PC-3 (cell line): Measurements from ENCODE around the gene TMEM40. TPM values are rescaled to one million over a fixed set of nuclear protein-coding genes. Genes with fewer than 3 reads are reported as not detected.

ENCODE experiments used
- ATAC-seq: fragments of 200-7000 bp; cut with Tn5 transposase; 2 replicates; pipeline ENCODE4 v1.9.1; 2020; ENCODE audit warnings: mild to moderate bottlenecking, moderate library complexity
- BruUV-seq: library from RNA; stranded (reverse); fragments of 400-500 nt; replicated peaks from 2 replicates; lab custom pipeline; 2021; lab: Mats Ljungman, UMichigan
- CTCF ChIA-PET: fragments of 300-600 bp; sonication (Branson Sonifier 250); formaldehyde crosslinking; loops from one replicate; lab custom pipeline; 2022; ENCODE audit warnings: antibody characterized with exemption; lab: Charles Lee
- POLR2A ChIA-PET: fragments of 300-600 bp; sonication (Branson Sonifier 250); formaldehyde crosslinking; loops from one replicate; lab custom pipeline; 2022; ENCODE audit warnings: antibody characterized with exemption; ENCODE audit not compliant: unreplicated experiment; lab: Charles Lee
- DNase-seq: peaks from one replicate; pipeline ENCODE4 v3.0.0-alpha.2; 2015
- H2AFZ ChIP-seq: fragments of 300-600 bp; sonication (generic); 2 replicates; pipeline ENCODE4 v1.6.0; 2016; ENCODE audit warnings: antibody characterized with exemption, low read length
- H3F3A ChIP-seq: fragments of 300-600 bp; sonication (generic); one replicate; pipeline ENCODE4 v1.6.0; 2017; ENCODE audit warnings: antibody characterized with exemption, low read length, control low read depth, mild to moderate bottlenecking; ENCODE audit not compliant: unreplicated experiment
- H3K27ac ChIP-seq: fragments of 300-600 bp; sonication (generic); 2 replicates; pipeline ENCODE4 v1.5.1; 2016; ENCODE audit warnings: mild to moderate bottlenecking, low read length
- H3K27me3 ChIP-seq: fragments of 300-600 bp; sonication (generic); 2 replicates; pipeline ENCODE4 v1.6.1; 2016; ENCODE audit warnings: low read length, mixed read lengths
- H3K36me3 ChIP-seq: fragments of 300-600 bp; sonication (generic); 2 replicates; pipeline ENCODE4 v1.6.1; 2016; ENCODE audit warnings: low read depth, mixed run types, low read length, mixed read lengths
- H3K4me1 ChIP-seq: fragments of 300-600 bp; sonication (generic); 2 replicates; pipeline ENCODE4 v1.5.1; 2016; ENCODE audit warnings: low read length; ENCODE audit not compliant: insufficient read depth
- H3K4me2 ChIP-seq: fragments of 300-600 bp; sonication (generic); 2 replicates; pipeline ENCODE4 v1.6.0; 2016; ENCODE audit warnings: low read length
- H3K4me3 ChIP-seq: fragments of 300-600 bp; sonication (generic); 2 replicates; pipeline ENCODE4 v1.5.1; 2016; ENCODE audit warnings: mild to moderate bottlenecking, low read length, mixed read lengths
- H3K79me2 ChIP-seq: fragments of 300-600 bp; sonication (generic); 2 replicates; pipeline ENCODE4 v1.6.1; 2017; ENCODE audit warnings: low read length, mixed read lengths
- H3K9ac ChIP-seq: fragments of 300-600 bp; sonication (generic); 2 replicates; pipeline ENCODE4 v1.6.0; 2016; ENCODE audit warnings: mild to moderate bottlenecking, low read length
- H3K9me2 ChIP-seq: fragments of 300-600 bp; sonication (generic); replicated peaks from 2 replicates; pipeline ENCODE4 v1.6.1; 2016; ENCODE audit warnings: mixed run types, low read length, mixed read lengths
- H3K9me3 ChIP-seq: fragments of 300-600 bp; sonication (generic); 2 replicates; pipeline ENCODE4 v1.6.1; 2016; ENCODE audit warnings: low read length, mixed read lengths
- H4K20me1 ChIP-seq: fragments of 300-600 bp; sonication (generic); 2 replicates; pipeline ENCODE4 v1.6.1; 2016; ENCODE audit warnings: low read length, mixed read lengths
- EZH2 ChIP-seq: fragments of 300-600 bp; sonication (generic); IDR thresholded peaks from one replicate; pipeline ENCODE4 v1.6.1; 2017; ENCODE audit warnings: antibody characterized with exemption, mild to moderate bottlenecking, low read length; ENCODE audit not compliant: unreplicated experiment
- EZH2phosphoT487 ChIP-seq: fragments of 300-600 bp; sonication (generic); IDR thresholded peaks from 2 replicates; pipeline ENCODE4 v1.6.1; 2018; ENCODE audit warnings: mild to moderate bottlenecking, antibody characterized with exemption, low read length, borderline replicate concordance
- intact Hi-C: fragments of 100-400 bp; cut with micrococcal nuclease; formaldehyde crosslinking; loops from 2 replicates; pipeline ENCODE4 v1.9.0; 2023
- total RNA-seq: library from RNA; depleted of rRNA; stranded (reverse); fragments of >200 nt; gene quantifications from 2 replicates; pipeline ENCODE4 v1.2.3, GENCODE V29; 2014
- TF ChIP-seq, protein P1 (sequence below): fragments of 300-600 bp; sonication (generic); conservative IDR thresholded peaks from 2 replicates; pipeline ENCODE4 v1.5.1; 2017; ENCODE audit warnings: antibody characterized with exemption, low read depth, mild to moderate bottlenecking, low read length

The TMEM40 gene
- total RNA-seq, 1 experiment from 2014 or later = 10.4 TPM

DNA sequence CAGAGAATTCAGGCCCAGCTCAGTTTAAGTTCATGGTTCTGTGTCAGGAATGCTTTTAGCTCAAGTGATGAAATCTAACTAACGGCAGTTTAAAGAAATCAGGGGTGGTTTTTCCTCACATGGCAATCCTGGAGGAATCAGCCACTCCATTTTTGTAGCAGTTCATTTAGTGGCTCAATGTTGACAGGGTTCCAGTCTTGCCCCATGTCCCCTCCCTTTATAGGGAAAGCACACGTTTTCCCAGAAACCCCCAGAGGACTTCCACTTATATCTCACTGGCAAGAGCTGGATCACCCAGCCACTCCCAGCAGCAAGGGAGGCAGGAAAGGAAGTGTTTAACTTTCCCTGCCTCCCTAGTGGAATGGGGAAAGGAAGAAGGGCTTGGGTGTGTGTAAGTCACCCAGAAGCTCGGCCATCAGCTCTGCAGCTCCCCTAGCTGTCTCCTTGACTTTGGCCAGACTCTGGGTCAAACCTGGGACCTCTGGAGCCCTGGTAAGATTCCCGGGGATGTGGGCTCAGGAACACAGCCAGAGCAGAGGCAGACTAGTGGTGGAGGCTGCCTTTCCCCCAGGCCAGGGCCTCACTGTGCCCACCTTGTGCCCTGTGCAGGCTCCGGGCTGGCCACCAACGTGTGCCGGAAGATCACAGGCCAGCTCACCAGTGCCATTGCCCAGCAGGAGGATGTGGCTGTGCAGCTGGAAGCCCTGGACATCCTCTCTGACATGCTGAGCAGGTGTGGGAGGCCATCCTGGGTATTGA, 48.7 kb upstream of the TMEM40 start:
- no peak for ATAC-seq
- H3K9me3 ChIP-seq = no peaks in the 10 kb centered on the region
- no peaks in the 10 kb centered on the region for H3K36me3 ChIP-seq
- no peaks in the 10 kb centered on the region for H3K79me2 ChIP-seq
- H3K4me2 ChIP-seq = no peak overlapping the region
- H3K9ac ChIP-seq = no peak overlapping the region
- no peak overlapping the region for H3K4me3 ChIP-seq
- no peaks in the 10 kb centered on the region for H4K20me1 ChIP-seq
- BruUV-seq = no TSS peak
- H3K9me2 ChIP-seq = no peaks in the 10 kb centered on the region
- CTCF ChIA-PET = interaction anchor here (0.5 kb wide), 1 partner anchor 48 kb away, joined by 3 read pairs; no protein-coding TSS in a partner anchor
- H3F3A ChIP-seq = no peaks in the 10 kb centered on the region
- POLR2A ChIA-PET = no interaction called here
- no peak overlapping the region for H3K27ac ChIP-seq
- H2AFZ ChIP-seq = no peak overlapping the region
- intact Hi-C loops = no loop called here
- H3K27me3 ChIP-seq = no peaks in the 10 kb centered on the region
- H3K4me1 ChIP-seq = peaks cover 5% of the 10 kb centered on the region; the same call in 1 of the 2 replicates
- DNase-seq = no peak
- TF ChIP-seq EZH2phosphoT487 (no peak), EZH2 (no peak)
- TF ChIP-seq, protein P1, sequence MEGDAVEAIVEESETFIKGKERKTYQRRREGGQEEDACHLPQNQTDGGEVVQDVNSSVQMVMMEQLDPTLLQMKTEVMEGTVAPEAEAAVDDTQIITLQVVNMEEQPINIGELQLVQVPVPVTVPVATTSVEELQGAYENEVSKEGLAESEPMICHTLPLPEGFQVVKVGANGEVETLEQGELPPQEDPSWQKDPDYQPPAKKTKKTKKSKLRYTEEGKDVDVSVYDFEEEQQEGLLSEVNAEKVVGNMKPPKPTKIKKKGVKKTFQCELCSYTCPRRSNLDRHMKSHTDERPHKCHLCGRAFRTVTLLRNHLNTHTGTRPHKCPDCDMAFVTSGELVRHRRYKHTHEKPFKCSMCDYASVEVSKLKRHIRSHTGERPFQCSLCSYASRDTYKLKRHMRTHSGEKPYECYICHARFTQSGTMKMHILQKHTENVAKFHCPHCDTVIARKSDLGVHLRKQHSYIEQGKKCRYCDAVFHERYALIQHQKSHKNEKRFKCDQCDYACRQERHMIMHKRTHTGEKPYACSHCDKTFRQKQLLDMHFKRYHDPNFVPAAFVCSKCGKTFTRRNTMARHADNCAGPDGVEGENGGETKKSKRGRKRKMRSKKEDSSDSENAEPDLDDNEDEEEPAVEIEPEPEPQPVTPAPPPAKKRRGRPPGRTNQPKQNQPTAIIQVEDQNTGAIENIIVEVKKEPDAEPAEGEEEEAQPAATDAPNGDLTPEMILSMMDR = no peak

DNA sequence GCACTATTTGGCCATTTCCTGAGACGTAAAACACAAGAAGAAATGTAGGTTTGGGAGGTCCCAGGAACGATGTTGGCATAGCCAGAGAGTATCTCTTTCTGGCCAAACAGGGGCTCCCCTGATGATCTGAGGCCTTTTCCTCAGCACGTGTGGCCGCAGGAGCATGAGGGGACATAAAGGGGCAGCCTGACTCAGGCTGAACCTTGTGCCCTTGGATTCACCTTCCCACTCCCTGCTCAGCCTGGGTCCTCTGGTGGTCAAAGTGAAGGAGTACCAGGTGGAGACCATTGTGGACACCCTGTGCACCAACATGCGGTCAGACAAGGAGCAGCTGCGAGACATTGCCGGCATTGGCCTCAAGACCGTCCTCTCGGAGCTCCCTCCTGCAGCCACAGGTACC, 48.0 kb upstream of the TMEM40 start:
- no peaks in the 10 kb centered on the region for H3K9me2 ChIP-seq
- no peaks in the 10 kb centered on the region for H3F3A ChIP-seq
- no peak overlapping the region for H3K4me3 ChIP-seq
- TF ChIP-seq EZH2phosphoT487 (no peak), EZH2 (no peak)
- TF ChIP-seq, protein P1 = no peak
- no peak overlapping the region for H3K9ac ChIP-seq
- H3K4me2 ChIP-seq = no peak overlapping the region
- ATAC-seq (no peak), DNase-seq (no peak)
- no peak overlapping the region for H3K27ac ChIP-seq
- peaks cover 5% of the 10 kb centered on the region; the same call in 1 of the 2 replicates for H3K4me1 ChIP-seq
- H3K36me3 ChIP-seq = no peaks in the 10 kb centered on the region
- no peaks in the 10 kb centered on the region for H3K9me3 ChIP-seq
- BruUV-seq = no TSS peak
- no peaks in the 10 kb centered on the region for H4K20me1 ChIP-seq
- CTCF ChIA-PET = no interaction called here
- H3K79me2 ChIP-seq = no peaks in the 10 kb centered on the region
- intact Hi-C loops = no loop called here
- no peaks in the 10 kb centered on the region for H3K27me3 ChIP-seq
- POLR2A ChIA-PET = no interaction called here
- H2AFZ ChIP-seq = no peak overlapping the region

DNA sequence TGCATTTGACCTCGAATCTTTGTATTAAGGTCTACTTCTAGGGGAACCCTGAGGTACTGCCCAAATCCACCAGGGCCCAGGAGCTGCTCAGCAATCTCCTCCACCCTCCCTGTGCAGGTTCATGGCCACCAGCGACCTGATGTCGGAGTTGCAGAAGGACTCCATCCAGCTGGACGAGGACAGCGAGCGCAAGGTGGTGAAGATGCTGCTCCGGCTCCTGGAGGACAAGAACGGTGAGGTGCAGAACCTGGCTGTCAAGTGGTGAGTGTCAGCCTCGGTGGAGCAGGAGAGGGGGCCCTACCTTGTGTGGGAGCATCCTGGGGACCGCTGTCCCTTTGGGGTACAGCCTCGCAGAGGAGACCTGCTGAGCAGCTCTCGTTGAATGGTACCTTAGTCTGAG, 44.3 kb upstream of the TMEM40 start:
- Histone ChIP-seq H3K4me2 (no peak overlapping the region), H3K4me1 (no peaks in the 10 kb centered on the region), H3K79me2 (no peaks in the 10 kb centered on the region), H3K27me3 (no peaks in the 10 kb centered on the region), H3F3A (no peaks in the 10 kb centered on the region), H2AFZ (no peak overlapping the region), H3K9me2 (no peaks in the 10 kb centered on the region), H3K9me3 (no peaks in the 10 kb centered on the region), H4K20me1 (no peaks in the 10 kb centered on the region), H3K9ac (no peak overlapping the region), H3K27ac (no peak overlapping the region), H3K36me3 (no peaks in the 10 kb centered on the region), H3K4me3 (no peak overlapping the region)
- ChIA-PET POLR2A (no interaction called here), CTCF (no interaction called here)
- TF ChIP-seq, protein P1 = no peak
- TF ChIP-seq EZH2 (no peak), EZH2phosphoT487 (no peak)
- ATAC-seq (no peak), DNase-seq (no peak)
- intact Hi-C loops = no loop called here
- BruUV-seq = no TSS peak
